Measurements from ENCODE around the gene SLCO2A1.

Gene SLCO2A1

GRCh38 chr3:134055661-134056060, 25.9 kb upstream of the SLCO2A1 start:
- H3K9ac ChIP-seq (ENCODE audit: low read depth, low read length) = no peak overlapping the region
- peaks cover 5% of the 10 kb centered on the region for H3K4me1 ChIP-seq (ENCODE audit: insufficient read depth, low read length)
- no peaks in the 10 kb centered on the region; the same call in 1 of the 2 replicates for H3K9me3 ChIP-seq (ENCODE audit: control insufficient read depth, insufficient read depth, low read length)
- H3K36me3 ChIP-seq (ENCODE audit: insufficient read depth, low read length) = no peaks in the 10 kb centered on the region

- Histone ChIP-seq H3K4me1 (ENCODE audit: insufficient read depth, low read length) (peaks cover 5% of the 10 kb centered on the region), H3K36me3 (ENCODE audit: insufficient read depth, low read length) (no peaks in the 10 kb centered on the region; the same call in 1 of the 2 replicates), H3K9ac (ENCODE audit: low read depth, low read length) (no peak overlapping the region), H3K9me3 (ENCODE audit: control insufficient read depth, insufficient read depth, low read length) (no peaks in the 10 kb centered on the region; the same call in 1 of the 2 replicates)
These were observed 25.2 kb upstream of the SLCO2A1 start for GRCh38 chr3:134054881-134055280.

GRCh38 chr3:134054231-134054630, 24.5 kb upstream of the SLCO2A1 start:
- Histone ChIP-seq H3K9ac (ENCODE audit: low read depth, low read length) (no peak overlapping the region), H3K4me1 (ENCODE audit: insufficient read depth, low read length) (peaks cover 5% of the 10 kb centered on the region), H3K9me3 (ENCODE audit: control insufficient read depth, insufficient read depth, low read length) (no peaks in the 10 kb centered on the region; the same call in 1 of the 2 replicates), H3K36me3 (ENCODE audit: insufficient read depth, low read length) (no peaks in the 10 kb centered on the region; the same call in 1 of the 2 replicates)

- Histone ChIP-seq H3K4me1 (ENCODE audit: insufficient read depth, low read length) (peaks cover 5% of the 10 kb centered on the region), H3K9ac (ENCODE audit: low read depth, low read length) (no peak overlapping the region)
These were observed 22.6 kb upstream of the SLCO2A1 start for GRCh38 chr3:134052370-134052769.

GRCh38 chr3:134049676-134050075, 20.0 kb upstream of the SLCO2A1 start:
- H3K4me1 ChIP-seq (ENCODE audit: insufficient read depth, low read length) = no peaks in the 10 kb centered on the region
- no peaks in the 10 kb centered on the region; the same call in 1 of the 2 replicates for H3K36me3 ChIP-seq (ENCODE audit: insufficient read depth, low read length)
- no peak overlapping the region for H3K9ac ChIP-seq (ENCODE audit: low read depth, low read length)
- H3K9me3 ChIP-seq (ENCODE audit: control insufficient read depth, insufficient read depth, low read length) = peaks cover 3% of the 10 kb centered on the region; the same call in 1 of the 2 replicates

More at GRCh38 chr3:134052370-134052769, 22.6 kb upstream of the SLCO2A1 start:
- H3K36me3 ChIP-seq (ENCODE audit: insufficient read depth, low read length) = no peaks in the 10 kb centered on the region; the same call in 1 of the 2 replicates
- no peaks in the 10 kb centered on the region; the same call in 1 of the 2 replicates for H3K9me3 ChIP-seq (ENCODE audit: control insufficient read depth, insufficient read depth, low read length)

GRCh38 chr3:134048278-134048996, 18.7 kb upstream of the SLCO2A1 start:
- no peak overlapping the region for H3K9ac ChIP-seq (ENCODE audit: low read depth, low read length)
- H3K9me3 ChIP-seq (ENCODE audit: control insufficient read depth, insufficient read depth, low read length) = peaks cover 3% of the 10 kb centered on the region; the same call in 1 of the 2 replicates
- H3K36me3 ChIP-seq (ENCODE audit: insufficient read depth, low read length) = no peaks in the 10 kb centered on the region; the same call in 1 of the 2 replicates
- H3K4me1 ChIP-seq (ENCODE audit: insufficient read depth, low read length) = no peaks in the 10 kb centered on the region

- Histone ChIP-seq H3K36me3 (ENCODE audit: insufficient read depth, low read length) (no peaks in the 10 kb centered on the region), H3K9me3 (ENCODE audit: control insufficient read depth, insufficient read depth, low read length) (peaks cover 7% of the 10 kb centered on the region), H3K9ac (ENCODE audit: low read depth, low read length) (no peak overlapping the region), H3K4me1 (ENCODE audit: insufficient read depth, low read length) (no peaks in the 10 kb centered on the region)
These were observed 14.7 kb upstream of the SLCO2A1 start for GRCh38 chr3:134044459-134044858.

GRCh38 chr3:134040066-134040465, 10.3 kb upstream of the SLCO2A1 start:
- Histone ChIP-seq H3K4me1 (ENCODE audit: insufficient read depth, low read length) (no peaks in the 10 kb centered on the region; the same call in 1 of the 2 replicates), H3K9me3 (ENCODE audit: control insufficient read depth, insufficient read depth, low read length) (peaks cover 5% of the 10 kb centered on the region), H3K9ac (ENCODE audit: low read depth, low read length) (no peak overlapping the region), H3K36me3 (ENCODE audit: insufficient read depth, low read length) (no peaks in the 10 kb centered on the region)

GRCh38 chr3:134039161-134039862, 9.6 kb upstream of the SLCO2A1 start:
- Histone ChIP-seq H3K9me3 (ENCODE audit: control insufficient read depth, insufficient read depth, low read length) (peaks cover 4% of the 10 kb centered on the region), H3K4me1 (ENCODE audit: insufficient read depth, low read length) (no peaks in the 10 kb centered on the region; the same call in 1 of the 2 replicates), H3K36me3 (ENCODE audit: insufficient read depth, low read length) (no peaks in the 10 kb centered on the region), H3K9ac (ENCODE audit: low read depth, low read length) (no peak overlapping the region)

GRCh38 chr3:134038716-134039115, 9.0 kb upstream of the SLCO2A1 start:
- Histone ChIP-seq H3K4me1 (ENCODE audit: insufficient read depth, low read length) (no peaks in the 10 kb centered on the region; the same call in 1 of the 2 replicates), H3K36me3 (ENCODE audit: insufficient read depth, low read length) (no peaks in the 10 kb centered on the region), H3K9me3 (ENCODE audit: control insufficient read depth, insufficient read depth, low read length) (peaks cover 4% of the 10 kb centered on the region), H3K9ac (ENCODE audit: low read depth, low read length) (no peak overlapping the region)

GRCh38 chr3:134038071-134038491, 8.4 kb upstream of the SLCO2A1 start:
- H3K4me1 ChIP-seq (ENCODE audit: insufficient read depth, low read length) = no peaks in the 10 kb centered on the region; the same call in 1 of the 2 replicates

GRCh38 chr3:134037168-134037567, 7.4 kb upstream of the SLCO2A1 start:
- no peaks in the 10 kb centered on the region; the same call in 1 of the 2 replicates for H3K4me1 ChIP-seq (ENCODE audit: insufficient read depth, low read length)
- no peak overlapping the region for H3K9ac ChIP-seq (ENCODE audit: low read depth, low read length)
- peaks cover 4% of the 10 kb centered on the region for H3K9me3 ChIP-seq (ENCODE audit: control insufficient read depth, insufficient read depth, low read length)
- no peaks in the 10 kb centered on the region for H3K36me3 ChIP-seq (ENCODE audit: insufficient read depth, low read length)

More at GRCh38 chr3:134038071-134038491, 8.4 kb upstream of the SLCO2A1 start:
- H3K9me3 ChIP-seq (ENCODE audit: control insufficient read depth, insufficient read depth, low read length) = peaks cover 4% of the 10 kb centered on the region
- H3K36me3 ChIP-seq (ENCODE audit: insufficient read depth, low read length) = no peaks in the 10 kb centered on the region
- no peak overlapping the region for H3K9ac ChIP-seq (ENCODE audit: low read depth, low read length)

GRCh38 chr3:134036291-134036690, 6.6 kb upstream of the SLCO2A1 start:
- Histone ChIP-seq H3K9me3 (ENCODE audit: control insufficient read depth, insufficient read depth, low read length) (peaks cover 4% of the 10 kb centered on the region; the same call in 1 of the 2 replicates), H3K36me3 (ENCODE audit: insufficient read depth, low read length) (no peaks in the 10 kb centered on the region), H3K9ac (ENCODE audit: low read depth, low read length) (no peak overlapping the region), H3K4me1 (ENCODE audit: insufficient read depth, low read length) (no peaks in the 10 kb centered on the region; the same call in 1 of the 2 replicates)

GRCh38 chr3:134035836-134036235, 6.1 kb upstream of the SLCO2A1 start:
- H3K9ac ChIP-seq (ENCODE audit: low read depth, low read length) = no peak overlapping the region
- H3K9me3 ChIP-seq (ENCODE audit: control insufficient read depth, insufficient read depth, low read length) = peaks cover under 1% of the 10 kb centered on the region; the same call in 1 of the 2 replicates
- peaks cover 1% of the 10 kb centered on the region; the same call in 1 of the 2 replicates for H3K4me1 ChIP-seq (ENCODE audit: insufficient read depth, low read length)
- no peaks in the 10 kb centered on the region for H3K36me3 ChIP-seq (ENCODE audit: insufficient read depth, low read length)
